Measurements from ENCODE around the gene SDK2. TPM values are rescaled to one million over a fixed set of nuclear protein-coding genes. Genes with fewer than 3 reads are reported as not detected.
A peak's percentile ranks its signal among the peaks of the same experiment; 100 is the strongest.

SDK2 gene
- total RNA-seq, 1 donor: under 0.01 TPM

- TF ChIP-seq CTCF (IDR thresholded peaks at IDR 0.05; ENCODE audit: insufficient read depth, low read depth, low read length): no peak
- no peak overlapping the region for H3K4me3 ChIP-seq (ENCODE audit: low read depth, low read length)
- DNase-seq (ENCODE audit: low read depth): no peak
Measured at GRCh38 chr17:73346501-73347162, 297.6 kb downstream of the SDK2 start.

- H3K4me3 ChIP-seq (ENCODE audit: low read depth, low read length): no peak overlapping the region
- no peak for TF ChIP-seq CTCF (IDR thresholded peaks at IDR 0.05; ENCODE audit: insufficient read depth, low read depth, low read length)
- no peak for DNase-seq (ENCODE audit: low read depth)
Measured at GRCh38 chr17:73343739-73344454, 300.3 kb downstream of the SDK2 start.

GRCh38 chr17:73343168-73343634, 301.0 kb downstream of the SDK2 start:
- H3K4me3 ChIP-seq (ENCODE audit: low read depth, low read length): peak overlapping the region; percentile 34
- TF ChIP-seq CTCF (IDR thresholded peaks at IDR 0.05; ENCODE audit: insufficient read depth, low read depth, low read length): no peak
- peak; percentile 88 for DNase-seq (ENCODE audit: low read depth)

- no peak for TF ChIP-seq CTCF (IDR thresholded peaks at IDR 0.05; ENCODE audit: insufficient read depth, low read depth, low read length)
- H3K4me3 ChIP-seq (ENCODE audit: low read depth, low read length): peak overlapping the region; percentile 34
- peak; percentile 74 for DNase-seq (ENCODE audit: low read depth)
Measured at GRCh38 chr17:73342541-73343167, 301.6 kb downstream of the SDK2 start.

GRCh38 chr17:73342050-73342522, 302.2 kb downstream of the SDK2 start:
- TF ChIP-seq CTCF (IDR thresholded peaks at IDR 0.05; ENCODE audit: insufficient read depth, low read depth, low read length): no peak
- H3K4me3 ChIP-seq (ENCODE audit: low read depth, low read length): no peak overlapping the region
- DNase-seq (ENCODE audit: low read depth): peak; percentile 84

GRCh38 chr17:73341350-73342049, 302.7 kb downstream of the SDK2 start:
- TF ChIP-seq CTCF (IDR thresholded peaks at IDR 0.05; ENCODE audit: insufficient read depth, low read depth, low read length): no peak
- DNase-seq (ENCODE audit: low read depth): no peak
- H3K4me3 ChIP-seq (ENCODE audit: low read depth, low read length): no peak overlapping the region
